Endothelial cell of umbilical vein (primary cell): Measurements from ENCODE around the gene HNRNPH3. TPM values are rescaled to one million over a fixed set of nuclear protein-coding genes. Genes with fewer than 3 reads are reported as not detected.

Experiments
- BruUV-seq: library from RNA; stranded (reverse); fragments of 400-500 nt; replicated peaks from 2 replicates; lab custom pipeline; 2021; lab: Mats Ljungman, UMichigan
- CTCF ChIA-PET: fragments of 300-600, 350-600 bp; sonication (Branson Sonifier 250); formaldehyde crosslinking; loops from one replicate; lab custom pipeline; 2021; ENCODE audit warnings: antibody characterized with exemption, inconsistent platforms; lab: Charles Lee
- POLR2A ChIA-PET: fragments of 300-600, 350-600 bp; sonication (Branson Sonifier 250); formaldehyde crosslinking; loops from one replicate; lab custom pipeline; 2021; ENCODE audit warnings: antibody characterized with exemption, inconsistent platforms; lab: Charles Lee
- DNase-seq: peaks from one replicate; pipeline ENCODE4 v3.0.0-alpha.2; 2011; ENCODE audit warnings: low read depth, low spot score
- FAIRE-seq: peaks from 2 replicates; lab custom pipeline; 2011; peaks lifted over from hg19 to GRCh38; lab: Jason Lieb, UNC
- H2AFZ ChIP-seq: 2 replicates; pipeline ENCODE4 v1.6.0; 2012; ENCODE audit warnings: low read depth, low read length, control low read depth, inconsistent platforms
- H3K27ac ChIP-seq: 2 replicates; pipeline ENCODE4 v1.5.1; 2011; ENCODE audit warnings: low read depth, mild to moderate bottlenecking, control low read depth, low read length, moderate library complexity; ENCODE audit not compliant: insufficient read depth
- H3K27me3 ChIP-seq, 2 experiments: 2 replicates each; pipeline versions ENCODE4 v1.6.0 to v1.6.1; 2011; ENCODE audit warnings: low read length in 2 of 2, mixed read lengths in 1 of 2; ENCODE audit not compliant: control insufficient read depth in 2 of 2, insufficient read depth in 2 of 2
- H3K36me3 ChIP-seq, 2 experiments: 2 replicates in 1 of 2; 3 replicates in 1 of 2; pipeline ENCODE4 v1.5.1; 2011; ENCODE audit warnings: low read length in 2 of 2, mild to moderate bottlenecking in 1 of 2, moderate library complexity in 1 of 2; ENCODE audit not compliant: control insufficient read depth in 2 of 2, insufficient read depth in 2 of 2; ENCODE audit errors: extremely low read depth in 1 of 2
- H3K4me1 ChIP-seq: 3 replicates; pipeline ENCODE4 v1.5.1; 2011; ENCODE audit warnings: mild to moderate bottlenecking, low read length; ENCODE audit not compliant: control insufficient read depth, insufficient read depth; ENCODE audit errors: extremely low read depth
- H3K4me2 ChIP-seq: 2 replicates; pipeline ENCODE4 v1.6.1; 2011; ENCODE audit warnings: low read length, control low read depth, mixed read lengths; ENCODE audit not compliant: insufficient read depth
- H3K4me3 ChIP-seq, 3 experiments: fragments of 200-600 bp in 1 of 3; sonication (generic), shearing (Covaris generic) in 1 of 3; replicated peaks in 1 of 3; 2 replicates each; pipeline ENCODE4 v1.5.1; 2011 to 2016; ENCODE audit warnings: control low read depth in 3 of 3, low read length in 3 of 3, mild to moderate bottlenecking in 2 of 3, inconsistent platforms in 1 of 3, low read depth in 1 of 3, moderate library complexity in 1 of 3; ENCODE audit not compliant: insufficient read depth in 1 of 3
- H3K79me2 ChIP-seq: 2 replicates; pipeline ENCODE4 v1.6.0; 2012; ENCODE audit warnings: low read length, inconsistent platforms; ENCODE audit not compliant: control insufficient read depth, insufficient read depth
- H3K9ac ChIP-seq: replicated peaks from 2 replicates; pipeline ENCODE3; 2011; ENCODE audit warnings: low read length, control low read depth; ENCODE audit not compliant: insufficient read depth; ENCODE audit errors: extremely low read depth
- H3K9me1 ChIP-seq: replicated peaks from 3 replicates; pipeline ENCODE4 v1.6.0; 2011; ENCODE audit warnings: mild to moderate bottlenecking, low read length; ENCODE audit not compliant: control insufficient read depth, insufficient read depth; ENCODE audit errors: extremely low read depth
- H3K9me3 ChIP-seq: replicated peaks from 2 replicates; pipeline ENCODE4 v1.5.1; 2012; ENCODE audit warnings: low read length, inconsistent platforms; ENCODE audit not compliant: control insufficient read depth, insufficient read depth
- H4K20me1 ChIP-seq: replicated peaks from 2 replicates; pipeline ENCODE3; 2011; ENCODE audit warnings: mild to moderate bottlenecking, low read length; ENCODE audit not compliant: control insufficient read depth, insufficient read depth; ENCODE audit errors: extremely low read depth
- EZH2 ChIP-seq: IDR thresholded peaks from 2 replicates; pipeline ENCODE4 v1.6.1; 2012; ENCODE audit warnings: borderline replicate concordance, low read depth, mild to moderate bottlenecking, moderate library complexity, low read length, inconsistent platforms; ENCODE audit not compliant: severe bottlenecking
- FOS ChIP-seq: IDR thresholded peaks from 2 replicates; pipeline ENCODE4 v1.6.1; 2011; ENCODE audit warnings: mild to moderate bottlenecking, low read length, moderate library complexity, borderline replicate concordance; ENCODE audit not compliant: insufficient read depth
- GATA2 ChIP-seq: IDR thresholded peaks from 2 replicates; pipeline ENCODE4 v1.7.0; 2011; ENCODE audit warnings: low read depth, mild to moderate bottlenecking, moderate library complexity, mixed read lengths, low read length; ENCODE audit not compliant: insufficient read length, insufficient read depth
- JUN ChIP-seq: IDR thresholded peaks from 2 replicates; pipeline ENCODE4 v1.6.1; 2011; ENCODE audit warnings: borderline replicate concordance, low read depth; ENCODE audit not compliant: insufficient read length, insufficient read depth
- MYC ChIP-seq: IDR thresholded peaks from one replicate; pipeline ENCODE4 v1.6.1; 2011; ENCODE audit warnings: mild to moderate bottlenecking, low read depth, low read length
- POLR2A ChIP-seq: IDR thresholded peaks from 2 replicates; pipeline ENCODE4 v1.6.1; 2012; ENCODE audit warnings: low read depth, mild to moderate bottlenecking, control low read depth, low read length
- POLR2AphosphoS5 ChIP-seq: IDR thresholded peaks from 2 replicates; pipeline ENCODE4 v1.6.1; 2012; ENCODE audit warnings: low read depth, mild to moderate bottlenecking, control low read depth, low read length, moderate library complexity; ENCODE audit not compliant: insufficient read depth
- dilution Hi-C: fragments of 300-500 bp; cut with MboI; formaldehyde crosslinking; loops from one replicate; pipeline ENCODE4 v1.15.0; 2019; ENCODE audit warnings: low sequenced_read_pairs; ENCODE audit not compliant: extremely low pct_ligation_motif_present
- intact Hi-C: fragments of 100-400 bp; cut with micrococcal nuclease; formaldehyde crosslinking; loops from one replicate; pipeline ENCODE4 v1.10.0; 2022
- polyA plus RNA-seq, 4 experiments: library from polyadenylated mRNA; depleted of rRNA in 3 of 4; stranded (reverse) in 3 of 4; unstranded in 1 of 4; fragments of >200 nt; gene quantifications; 2 replicates each; pipeline versions ENCODE4 v1.2.1 to v1.2.3, GENCODE V29; 2011 to 2012; ENCODE audit warnings: missing spikeins in 1 of 4
- total RNA-seq: library from RNA; stranded (reverse); gene quantifications from 2 replicates; pipeline ENCODE4 v1.2.3, GENCODE V29; 2021
- TF ChIP-seq, protein P1 (sequence below): IDR thresholded peaks from 2 replicates; pipeline ENCODE4 v1.6.1; 2011; ENCODE audit not compliant: insufficient read depth, insufficient read length
- TF ChIP-seq, protein P2 (sequence below), 2 donors: IDR thresholded peaks; 1 replicate in 1 of 2; 2 replicates in 1 of 2; pipeline ENCODE4 v1.5.1; 2011; ENCODE audit warnings: low read length in 2 of 2, mild to moderate bottlenecking in 2 of 2, moderate library complexity in 2 of 2, control low read depth in 1 of 2, inconsistent platforms in 1 of 2, low read depth in 1 of 2; ENCODE audit not compliant: insufficient read depth in 1 of 2; ENCODE audit errors: extremely low read depth in 1 of 2

HNRNPH3 gene
- total and polyA plus RNA-seq, 2 donors (not counting 3 experiments of a cell fraction or from before 2014, with no cell fraction given), result 34.0 to 151 TPM

DNA sequence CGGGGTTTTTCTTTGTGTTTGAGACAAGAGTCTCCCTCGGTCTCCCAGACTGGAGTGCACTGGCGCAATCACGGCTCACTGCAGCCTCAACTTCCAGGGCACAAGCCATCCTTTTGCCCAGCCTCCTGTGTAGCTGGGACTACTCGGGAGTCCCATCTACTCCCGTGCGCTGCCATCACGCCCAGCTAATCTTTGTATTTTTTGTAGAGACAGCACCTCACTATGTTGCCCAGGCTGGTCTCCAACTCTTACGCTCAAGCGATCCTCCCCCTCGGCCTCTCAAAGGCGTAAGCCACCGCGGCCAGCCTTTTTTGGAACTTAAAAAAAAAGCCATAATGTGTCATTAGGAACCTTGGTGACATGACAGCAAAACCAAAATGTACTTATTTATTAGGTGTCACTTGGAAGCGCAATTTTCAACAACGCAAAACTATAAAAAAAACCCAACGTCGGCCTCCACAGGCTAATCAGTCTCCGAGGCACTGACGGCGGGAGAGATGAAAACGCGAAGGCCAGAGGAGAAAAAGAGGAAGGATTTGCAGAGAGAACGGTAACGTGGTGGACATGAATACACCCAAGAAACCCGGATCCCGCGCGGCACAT lies 911 bp upstream of the HNRNPH3 start:
- POLR2A ChIA-PET, result interaction anchor here (0.5 to 1.2 kb wide), 2 partner anchors 100 to 638 kb away, joined by 3 read pairs; no protein-coding TSS in a partner anchor

More for the DNA sequence above, 911 bp upstream of the HNRNPH3 start:
- Histone ChIP-seq H3K9me1 (no peaks in the 10 kb centered on the region), H3K79me2 (peaks cover 41% of the 10 kb centered on the region), H3K4me1 (peaks cover 8% of the 10 kb centered on the region), H3K4me3 (peak overlapping the region; percentile 18 to 100 (median 95)), H3K4me2 (peak overlapping the region; percentile 68), H3K9me3 (no peaks in the 10 kb centered on the region), H3K36me3 (no peaks in the 10 kb centered on the region), H3K27ac (peak overlapping the region; percentile 91), H3K27me3 (no peaks in the 10 kb centered on the region), H3K9ac (peak overlapping the region; percentile 99), H2AFZ (peak overlapping the region; percentile 76), H4K20me1 (peaks cover 13% of the 10 kb centered on the region)
- CTCF ChIA-PET, result interaction anchor here (1.2 to 3.5 kb wide), 3 partner anchors 17 to 248 kb away, joined by 3 to 21 read pairs (median 12); no protein-coding TSS in a partner anchor
- no peak for TF ChIP-seq MYC
- TF ChIP-seq, protein P1, sequence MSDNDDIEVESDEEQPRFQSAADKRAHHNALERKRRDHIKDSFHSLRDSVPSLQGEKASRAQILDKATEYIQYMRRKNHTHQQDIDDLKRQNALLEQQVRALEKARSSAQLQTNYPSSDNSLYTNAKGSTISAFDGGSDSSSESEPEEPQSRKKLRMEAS, result no peak
- no peak for TF ChIP-seq POLR2AphosphoS5
- no peak for TF ChIP-seq JUN
- no peak for TF ChIP-seq POLR2A
- TF ChIP-seq, protein P2, sequence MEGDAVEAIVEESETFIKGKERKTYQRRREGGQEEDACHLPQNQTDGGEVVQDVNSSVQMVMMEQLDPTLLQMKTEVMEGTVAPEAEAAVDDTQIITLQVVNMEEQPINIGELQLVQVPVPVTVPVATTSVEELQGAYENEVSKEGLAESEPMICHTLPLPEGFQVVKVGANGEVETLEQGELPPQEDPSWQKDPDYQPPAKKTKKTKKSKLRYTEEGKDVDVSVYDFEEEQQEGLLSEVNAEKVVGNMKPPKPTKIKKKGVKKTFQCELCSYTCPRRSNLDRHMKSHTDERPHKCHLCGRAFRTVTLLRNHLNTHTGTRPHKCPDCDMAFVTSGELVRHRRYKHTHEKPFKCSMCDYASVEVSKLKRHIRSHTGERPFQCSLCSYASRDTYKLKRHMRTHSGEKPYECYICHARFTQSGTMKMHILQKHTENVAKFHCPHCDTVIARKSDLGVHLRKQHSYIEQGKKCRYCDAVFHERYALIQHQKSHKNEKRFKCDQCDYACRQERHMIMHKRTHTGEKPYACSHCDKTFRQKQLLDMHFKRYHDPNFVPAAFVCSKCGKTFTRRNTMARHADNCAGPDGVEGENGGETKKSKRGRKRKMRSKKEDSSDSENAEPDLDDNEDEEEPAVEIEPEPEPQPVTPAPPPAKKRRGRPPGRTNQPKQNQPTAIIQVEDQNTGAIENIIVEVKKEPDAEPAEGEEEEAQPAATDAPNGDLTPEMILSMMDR (IDR thresholded peaks at IDR 0.05; ENCODE audit: extremely low read depth in 1 of 2, insufficient read depth in 1 of 2, low read depth in 1 of 2, low read length in 2 of 2), result no peak
- TF ChIP-seq EZH2, result no peak
- TF ChIP-seq FOS, result no peak
- no peak for TF ChIP-seq GATA2
- dilution Hi-C loops (no loop called here), intact Hi-C loops (loop anchor here (1.0 to 2.0 kb wide), 3 partner anchors 256 to 447 kb away; partner anchors contain the start of genes CCAR1, HERC4 and SIRT1)
- FAIRE-seq (no peak), DNase-seq (no peak)
- BruUV-seq, result no TSS peak
